Neural cell (in vitro differentiated cells): ENCODE data around the gene DSTN. TPM values are rescaled to one million over a fixed set of nuclear protein-coding genes. Genes with fewer than 3 reads are reported as not detected.

ENCODE experiments used
- H2AFZ ChIP-seq: fragments of 200-600, 300-800 bp; sonication (generic), shearing (Covaris generic); 2 replicates; pipeline ENCODE4 v1.6.0; 2014; ENCODE audit warnings: low read depth, mild to moderate bottlenecking, antibody characterized with exemption, low read length, moderate library complexity
- H3F3A ChIP-seq: fragments of 200-600 bp; shearing (Covaris generic); 2 replicates; pipeline ENCODE4 v1.6.1; 2016; ENCODE audit warnings: mild to moderate bottlenecking, moderate library complexity, mixed read lengths, antibody characterized with exemption, low read length; ENCODE audit not compliant: insufficient read depth, poor library complexity, severe bottlenecking
- H3K27ac ChIP-seq: fragments of 200-600, 300-800 bp; sonication (generic), shearing (Covaris generic); 2 replicates; pipeline ENCODE4 v1.5.1; 2014; ENCODE audit warnings: mild to moderate bottlenecking, low read length, moderate library complexity
- H3K27me3 ChIP-seq: fragments of 300-800, 200-600 bp; sonication (generic), shearing (Covaris generic); 2 replicates; pipeline ENCODE4 v1.6.0; 2014; ENCODE audit warnings: mild to moderate bottlenecking, low read depth, low read length, moderate library complexity; ENCODE audit not compliant: insufficient read depth
- H3K36me3 ChIP-seq: fragments of 300-800, 200-600 bp; sonication (generic), shearing (Covaris generic); 2 replicates; pipeline ENCODE4 v1.5.1; 2014; ENCODE audit warnings: mild to moderate bottlenecking, antibody characterized with exemption, low read length, moderate library complexity; ENCODE audit not compliant: insufficient read depth
- H3K4me2 ChIP-seq: fragments of 300-800, 200-600 bp; sonication (generic), shearing (Covaris generic); 2 replicates; pipeline ENCODE4 v1.6.0; 2014; ENCODE audit warnings: mild to moderate bottlenecking, low read length
- H3K4me3 ChIP-seq: fragments of 300-800, 200-600 bp; sonication (generic), shearing (Covaris generic); 2 replicates; pipeline ENCODE4 v1.5.1; 2014; ENCODE audit warnings: mild to moderate bottlenecking, low read length, moderate library complexity
- H3K79me2 ChIP-seq: fragments of 200-600 bp; shearing (Covaris generic); replicated peaks from 2 replicates; pipeline ENCODE4 v1.6.0; 2014; ENCODE audit warnings: mild to moderate bottlenecking, low read length, moderate library complexity; ENCODE audit not compliant: insufficient read depth
- H3K9ac ChIP-seq: fragments of 300-800, 200-600 bp; sonication (generic), shearing (Covaris generic); 2 replicates; pipeline ENCODE4 v1.6.1; 2016; ENCODE audit warnings: mild to moderate bottlenecking, low read length, mixed read lengths
- H3K9me2 ChIP-seq: fragments of 200-600 bp; shearing (Covaris generic); 2 replicates; pipeline ENCODE4 v1.6.1; 2016; ENCODE audit warnings: mild to moderate bottlenecking, low read length, mixed read lengths; ENCODE audit not compliant: insufficient read depth
- H3K9me3 ChIP-seq: fragments of 200-600, 300-800 bp; sonication (generic), shearing (Covaris generic); 2 replicates; pipeline ENCODE4 v1.6.1; 2016; ENCODE audit warnings: mild to moderate bottlenecking, mixed run types, low read length, moderate library complexity, mixed read lengths
- H4K20me1 ChIP-seq: fragments of 200-600 bp; shearing (Covaris generic); 2 replicates; pipeline ENCODE4 v1.6.1; 2016; ENCODE audit warnings: mild to moderate bottlenecking, mixed run types; ENCODE audit not compliant: insufficient read depth
- EP300 ChIP-seq: fragments of 450-650 bp; conservative IDR thresholded peaks from 2 replicates; pipeline ENCODE4 v1.6.1; 2014; ENCODE audit warnings: antibody characterized with exemption, mild to moderate bottlenecking, moderate library complexity; ENCODE audit not compliant: poor library complexity, severe bottlenecking
- EZH2 ChIP-seq: fragments of 200-600, 300-800 bp; shearing (Covaris generic), sonication (generic); IDR thresholded peaks from 2 replicates; pipeline ENCODE4 v1.6.1; 2014; ENCODE audit warnings: antibody characterized with exemption, low read length, borderline replicate concordance, mild to moderate bottlenecking; ENCODE audit not compliant: insufficient read depth, poor library complexity, severe bottlenecking
- MXI1 ChIP-seq: fragments of 450-650 bp; conservative IDR thresholded peaks from 2 replicates; pipeline ENCODE4 v1.6.1; 2014; ENCODE audit warnings: antibody characterized with exemption, mild to moderate bottlenecking; ENCODE audit not compliant: poor library complexity, severe bottlenecking
- POLR2AphosphoS5 ChIP-seq: IDR thresholded peaks from 2 replicates; pipeline ENCODE4 v1.6.1; 2012
- RAD21 ChIP-seq: fragments of 450-650 bp; conservative IDR thresholded peaks from 2 replicates; pipeline ENCODE4 v1.6.1; 2014; ENCODE audit warnings: antibody characterized with exemption, mild to moderate bottlenecking, moderate library complexity
- REST ChIP-seq: IDR thresholded peaks from 2 replicates; pipeline ENCODE4 v1.6.1; 2012; ENCODE audit warnings: borderline replicate concordance
- SMC3 ChIP-seq: fragments of 450-650 bp; conservative IDR thresholded peaks from 2 replicates; pipeline ENCODE4 v1.6.1; 2014; ENCODE audit warnings: antibody characterized with exemption, mild to moderate bottlenecking, moderate library complexity; ENCODE audit not compliant: poor library complexity
- TAF1 ChIP-seq: IDR thresholded peaks from 2 replicates; pipeline ENCODE4 v1.6.1; 2012; ENCODE audit warnings: low read depth
- polyA plus RNA-seq: library from polyadenylated mRNA; depleted of rRNA; stranded (reverse); fragments of >200 nt; gene quantifications from 2 replicates; pipeline ENCODE4 v1.2.3, GENCODE V29; 2014
- TF ChIP-seq, protein P1 (sequence below): fragments of 450-650 bp; IDR thresholded peaks from 2 replicates; pipeline ENCODE4 v1.5.1; 2014; ENCODE audit warnings: antibody characterized with exemption, mild to moderate bottlenecking, moderate library complexity; ENCODE audit not compliant: poor library complexity, severe bottlenecking

The DSTN gene
- polyA plus RNA-seq, 1 donor from 2014 or later, result 276 TPM

GRCh38 chr20:17617868-17618672 lies 48.2 kb downstream of the DSTN start:
- Histone ChIP-seq H3F3A (no peaks in the 10 kb centered on the region), H3K36me3 (no peaks in the 10 kb centered on the region), H3K27ac (no peak overlapping the region), H4K20me1 (no peaks in the 10 kb centered on the region), H3K9me2 (no peaks in the 10 kb centered on the region), H3K9ac (no peak overlapping the region), H3K79me2 (no peaks in the 10 kb centered on the region), H3K27me3 (no peaks in the 10 kb centered on the region), H3K4me2 (no peak overlapping the region), H2AFZ (no peak overlapping the region), H3K4me3 (no peak overlapping the region), H3K9me3 (no peaks in the 10 kb centered on the region)
- TF ChIP-seq TAF1 (no peak), EZH2 (no peak), REST (no peak), SMC3 (no peak), RAD21 (no peak), POLR2AphosphoS5 (no peak), MXI1 (no peak), EP300 (no peak)
- TF ChIP-seq, protein P1, sequence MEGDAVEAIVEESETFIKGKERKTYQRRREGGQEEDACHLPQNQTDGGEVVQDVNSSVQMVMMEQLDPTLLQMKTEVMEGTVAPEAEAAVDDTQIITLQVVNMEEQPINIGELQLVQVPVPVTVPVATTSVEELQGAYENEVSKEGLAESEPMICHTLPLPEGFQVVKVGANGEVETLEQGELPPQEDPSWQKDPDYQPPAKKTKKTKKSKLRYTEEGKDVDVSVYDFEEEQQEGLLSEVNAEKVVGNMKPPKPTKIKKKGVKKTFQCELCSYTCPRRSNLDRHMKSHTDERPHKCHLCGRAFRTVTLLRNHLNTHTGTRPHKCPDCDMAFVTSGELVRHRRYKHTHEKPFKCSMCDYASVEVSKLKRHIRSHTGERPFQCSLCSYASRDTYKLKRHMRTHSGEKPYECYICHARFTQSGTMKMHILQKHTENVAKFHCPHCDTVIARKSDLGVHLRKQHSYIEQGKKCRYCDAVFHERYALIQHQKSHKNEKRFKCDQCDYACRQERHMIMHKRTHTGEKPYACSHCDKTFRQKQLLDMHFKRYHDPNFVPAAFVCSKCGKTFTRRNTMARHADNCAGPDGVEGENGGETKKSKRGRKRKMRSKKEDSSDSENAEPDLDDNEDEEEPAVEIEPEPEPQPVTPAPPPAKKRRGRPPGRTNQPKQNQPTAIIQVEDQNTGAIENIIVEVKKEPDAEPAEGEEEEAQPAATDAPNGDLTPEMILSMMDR, result no peak

GRCh38 chr20:17618673-17619013 lies 48.8 kb downstream of the DSTN start:
- Histone ChIP-seq H3K4me2 (no peak overlapping the region), H3K9ac (no peak overlapping the region), H3K36me3 (no peaks in the 10 kb centered on the region), H3K27me3 (no peaks in the 10 kb centered on the region), H3F3A (no peaks in the 10 kb centered on the region), H4K20me1 (no peaks in the 10 kb centered on the region), H3K27ac (no peak overlapping the region), H3K4me3 (no peak overlapping the region), H3K9me2 (no peaks in the 10 kb centered on the region), H2AFZ (no peak overlapping the region), H3K9me3 (no peaks in the 10 kb centered on the region), H3K79me2 (no peaks in the 10 kb centered on the region)
- TF ChIP-seq RAD21 (no peak), TAF1 (no peak), EZH2 (no peak), REST (no peak), EP300 (no peak), SMC3 (no peak), MXI1 (no peak), POLR2AphosphoS5 (no peak)
- TF ChIP-seq, protein P1, result no peak
